KMS-11 (cell line): Measurements from ENCODE around the gene OOSP1.

Source experiments
- H2AFZ ChIP-seq: fragments of 200-600 bp; sonication (generic); 2 replicates; pipeline ENCODE4 v1.6.1; 2016; ENCODE audit warnings: antibody characterized with exemption, mixed run types, low read depth
- H3K27ac ChIP-seq: fragments of 200-600 bp; sonication (generic); 2 replicates; pipeline ENCODE4 v1.6.1; 2016; ENCODE audit warnings: mild to moderate bottlenecking, mixed run types
- H3K27me3 ChIP-seq: fragments of 200-600 bp; sonication (generic); 2 replicates; pipeline ENCODE4 v1.6.1; 2017; ENCODE audit warnings: mild to moderate bottlenecking, low read depth, mixed run types, moderate library complexity; ENCODE audit not compliant: insufficient read depth
- H3K36me3 ChIP-seq: fragments of 200-600 bp; sonication (generic); 2 replicates; pipeline ENCODE4 v1.6.1; 2017; ENCODE audit warnings: mild to moderate bottlenecking, mixed run types; ENCODE audit not compliant: insufficient read depth
- H3K4me1 ChIP-seq: fragments of 200-600 bp; sonication (generic); 2 replicates; pipeline ENCODE4 v1.6.1; 2016; ENCODE audit warnings: mild to moderate bottlenecking, low read depth, mixed run types; ENCODE audit not compliant: poor library complexity, severe bottlenecking
- H3K4me2 ChIP-seq: fragments of 200-600 bp; sonication (generic); 2 replicates; pipeline ENCODE4 v1.7.0; 2016; ENCODE audit warnings: mild to moderate bottlenecking, mixed run types
- H3K4me3 ChIP-seq: fragments of 200-600 bp; sonication (generic); IDR thresholded peaks from 2 replicates; pipeline ENCODE4 v1.6.1; 2017; ENCODE audit warnings: low read depth, low read length, mixed read lengths; ENCODE audit not compliant: insufficient read depth
- H3K79me2 ChIP-seq: fragments of 200-600 bp; sonication (generic); 2 replicates; pipeline ENCODE4 v1.6.1; 2016; ENCODE audit warnings: low read depth, mixed run types; ENCODE audit not compliant: insufficient read depth
- H3K9ac ChIP-seq: fragments of 200-600 bp; sonication (generic); 2 replicates; pipeline ENCODE4 v1.6.1; 2016; ENCODE audit warnings: mild to moderate bottlenecking, mixed run types
- H4K20me1 ChIP-seq: fragments of 200-600 bp; sonication (generic); 2 replicates; pipeline ENCODE4 v1.6.1; 2016; ENCODE audit warnings: mild to moderate bottlenecking, mixed run types; ENCODE audit not compliant: insufficient read depth
- CTCF ChIP-seq: fragments of 200-600 bp; sonication (generic); conservative IDR thresholded peaks from 2 replicates; pipeline ENCODE4 v1.6.1; 2017; ENCODE audit warnings: low read depth, mild to moderate bottlenecking, antibody characterized with exemption, low read length, moderate library complexity, mixed read lengths

Gene OOSP1

GRCh38 chr11:60005360-60005759 lies 67.1 kb downstream of the OOSP1 start:
- H3K27me3 ChIP-seq: no peaks in the 10 kb centered on the region
- H3K36me3 ChIP-seq: no peaks in the 10 kb centered on the region
- H2AFZ ChIP-seq: no peak overlapping the region
- H3K4me3 ChIP-seq: no peak overlapping the region
- H3K9ac ChIP-seq: no peak overlapping the region
- H3K27ac ChIP-seq: no peak overlapping the region
- H3K79me2 ChIP-seq: no peaks in the 10 kb centered on the region
- no peaks in the 10 kb centered on the region for H4K20me1 ChIP-seq
- no peak overlapping the region for H3K4me2 ChIP-seq
- TF ChIP-seq CTCF: no peak
- H3K4me1 ChIP-seq: no peaks in the 10 kb centered on the region
